ENCODE measurements around the gene TMEM258.

DNA sequence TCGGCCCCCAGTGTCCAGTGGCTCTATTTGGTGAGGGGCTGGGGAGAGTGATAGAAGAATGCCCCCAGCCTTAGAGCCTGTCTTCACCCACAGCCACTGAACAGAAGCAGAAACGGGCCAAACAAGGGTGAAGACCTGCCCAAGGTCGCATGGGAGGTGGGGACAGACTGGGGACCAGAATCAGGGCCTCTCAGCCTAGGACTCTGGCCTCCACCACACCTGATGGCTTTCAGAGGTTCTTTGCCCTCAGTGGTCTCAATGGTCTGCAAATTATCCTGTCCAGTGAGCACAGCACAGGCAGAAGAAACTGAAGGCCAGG is 44.5 kb downstream of the TMEM258 start:
- no peak for TF ChIP-seq FOXP2 (optimal IDR thresholded peaks at IDR 0.05; ENCODE audit: control extremely low read depth, extremely low read length, insufficient read depth)
- no peak for TF ChIP-seq POLR2AphosphoS5 (IDR thresholded peaks at IDR 0.05; ENCODE audit: borderline replicate concordance, low read depth, low read length)
- no peak for TF ChIP-seq EZH2 (IDR thresholded peaks at IDR 0.05)

All from SK-N-MC (cell line).